Endothelial cell of umbilical vein (primary cell): Measurements from ENCODE around the gene E2F4. TPM values are rescaled to one million over a fixed set of nuclear protein-coding genes. Genes with fewer than 3 reads are reported as not detected.

Experiments
- BruUV-seq: library from RNA; stranded (reverse); fragments of 400-500 nt; replicated peaks from 2 replicates; lab custom pipeline; 2021; lab: Mats Ljungman, UMichigan
- CTCF ChIA-PET: fragments of 300-600, 350-600 bp; sonication (Branson Sonifier 250); formaldehyde crosslinking; loops from one replicate; lab custom pipeline; 2021; ENCODE audit warnings: antibody characterized with exemption, inconsistent platforms; lab: Charles Lee
- POLR2A ChIA-PET: fragments of 300-600, 350-600 bp; sonication (Branson Sonifier 250); formaldehyde crosslinking; loops from one replicate; lab custom pipeline; 2021; ENCODE audit warnings: antibody characterized with exemption, inconsistent platforms; lab: Charles Lee
- DNase-seq: peaks from one replicate; pipeline ENCODE4 v3.0.0-alpha.2; 2011; ENCODE audit warnings: low read depth, low spot score
- FAIRE-seq: peaks from 2 replicates; lab custom pipeline; 2011; peaks lifted over from hg19 to GRCh38; lab: Jason Lieb, UNC
- H2AFZ ChIP-seq: 2 replicates; pipeline ENCODE4 v1.6.0; 2012; ENCODE audit warnings: low read depth, low read length, control low read depth, inconsistent platforms
- H3K27ac ChIP-seq: 2 replicates; pipeline ENCODE4 v1.5.1; 2011; ENCODE audit warnings: low read depth, mild to moderate bottlenecking, control low read depth, low read length, moderate library complexity; ENCODE audit not compliant: insufficient read depth
- H3K27me3 ChIP-seq, 2 experiments: 2 replicates each; pipeline versions ENCODE4 v1.6.0 to v1.6.1; 2011; ENCODE audit warnings: low read length in 2 of 2, mixed read lengths in 1 of 2; ENCODE audit not compliant: control insufficient read depth in 2 of 2, insufficient read depth in 2 of 2
- H3K36me3 ChIP-seq, 2 experiments: 2 replicates in 1 of 2; 3 replicates in 1 of 2; pipeline ENCODE4 v1.5.1; 2011; ENCODE audit warnings: low read length in 2 of 2, mild to moderate bottlenecking in 1 of 2, moderate library complexity in 1 of 2; ENCODE audit not compliant: control insufficient read depth in 2 of 2, insufficient read depth in 2 of 2; ENCODE audit errors: extremely low read depth in 1 of 2
- H3K4me1 ChIP-seq: 3 replicates; pipeline ENCODE4 v1.5.1; 2011; ENCODE audit warnings: mild to moderate bottlenecking, low read length; ENCODE audit not compliant: control insufficient read depth, insufficient read depth; ENCODE audit errors: extremely low read depth
- H3K4me2 ChIP-seq: 2 replicates; pipeline ENCODE4 v1.6.1; 2011; ENCODE audit warnings: low read length, control low read depth, mixed read lengths; ENCODE audit not compliant: insufficient read depth
- H3K4me3 ChIP-seq, 3 experiments: fragments of 200-600 bp in 1 of 3; sonication (generic), shearing (Covaris generic) in 1 of 3; replicated peaks in 1 of 3; 2 replicates each; pipeline ENCODE4 v1.5.1; 2011 to 2016; ENCODE audit warnings: control low read depth in 3 of 3, low read length in 3 of 3, mild to moderate bottlenecking in 2 of 3, inconsistent platforms in 1 of 3, low read depth in 1 of 3, moderate library complexity in 1 of 3; ENCODE audit not compliant: insufficient read depth in 1 of 3
- H3K79me2 ChIP-seq: 2 replicates; pipeline ENCODE4 v1.6.0; 2012; ENCODE audit warnings: low read length, inconsistent platforms; ENCODE audit not compliant: control insufficient read depth, insufficient read depth
- H3K9ac ChIP-seq: replicated peaks from 2 replicates; pipeline ENCODE3; 2011; ENCODE audit warnings: low read length, control low read depth; ENCODE audit not compliant: insufficient read depth; ENCODE audit errors: extremely low read depth
- H3K9me1 ChIP-seq: replicated peaks from 3 replicates; pipeline ENCODE4 v1.6.0; 2011; ENCODE audit warnings: mild to moderate bottlenecking, low read length; ENCODE audit not compliant: control insufficient read depth, insufficient read depth; ENCODE audit errors: extremely low read depth
- H3K9me3 ChIP-seq: replicated peaks from 2 replicates; pipeline ENCODE4 v1.5.1; 2012; ENCODE audit warnings: low read length, inconsistent platforms; ENCODE audit not compliant: control insufficient read depth, insufficient read depth
- H4K20me1 ChIP-seq: replicated peaks from 2 replicates; pipeline ENCODE3; 2011; ENCODE audit warnings: mild to moderate bottlenecking, low read length; ENCODE audit not compliant: control insufficient read depth, insufficient read depth; ENCODE audit errors: extremely low read depth
- CTCF ChIP-seq, 2 donors: IDR thresholded peaks; 1 replicate in 1 of 2; 2 replicates in 1 of 2; pipeline ENCODE4 v1.5.1; 2011; ENCODE audit warnings: low read length in 2 of 2, mild to moderate bottlenecking in 2 of 2, moderate library complexity in 2 of 2, control low read depth in 1 of 2, inconsistent platforms in 1 of 2, low read depth in 1 of 2; ENCODE audit not compliant: insufficient read depth in 1 of 2; ENCODE audit errors: extremely low read depth in 1 of 2
- EZH2 ChIP-seq: IDR thresholded peaks from 2 replicates; pipeline ENCODE4 v1.6.1; 2012; ENCODE audit warnings: borderline replicate concordance, low read depth, mild to moderate bottlenecking, moderate library complexity, low read length, inconsistent platforms; ENCODE audit not compliant: severe bottlenecking
- FOS ChIP-seq: IDR thresholded peaks from 2 replicates; pipeline ENCODE4 v1.6.1; 2011; ENCODE audit warnings: mild to moderate bottlenecking, low read length, moderate library complexity, borderline replicate concordance; ENCODE audit not compliant: insufficient read depth
- GATA2 ChIP-seq: IDR thresholded peaks from 2 replicates; pipeline ENCODE4 v1.7.0; 2011; ENCODE audit warnings: low read depth, mild to moderate bottlenecking, moderate library complexity, mixed read lengths, low read length; ENCODE audit not compliant: insufficient read length, insufficient read depth
- JUN ChIP-seq: IDR thresholded peaks from 2 replicates; pipeline ENCODE4 v1.6.1; 2011; ENCODE audit warnings: borderline replicate concordance, low read depth; ENCODE audit not compliant: insufficient read length, insufficient read depth
- MAX ChIP-seq: IDR thresholded peaks from 2 replicates; pipeline ENCODE4 v1.6.1; 2011; ENCODE audit not compliant: insufficient read depth, insufficient read length
- MYC ChIP-seq: IDR thresholded peaks from one replicate; pipeline ENCODE4 v1.6.1; 2011; ENCODE audit warnings: mild to moderate bottlenecking, low read depth, low read length
- POLR2A ChIP-seq: IDR thresholded peaks from 2 replicates; pipeline ENCODE4 v1.6.1; 2012; ENCODE audit warnings: low read depth, mild to moderate bottlenecking, control low read depth, low read length
- POLR2AphosphoS5 ChIP-seq: IDR thresholded peaks from 2 replicates; pipeline ENCODE4 v1.6.1; 2012; ENCODE audit warnings: low read depth, mild to moderate bottlenecking, control low read depth, low read length, moderate library complexity; ENCODE audit not compliant: insufficient read depth
- dilution Hi-C: fragments of 300-500 bp; cut with MboI; formaldehyde crosslinking; loops from one replicate; pipeline ENCODE4 v1.15.0; 2019; ENCODE audit warnings: low sequenced_read_pairs; ENCODE audit not compliant: extremely low pct_ligation_motif_present
- intact Hi-C: fragments of 100-400 bp; cut with micrococcal nuclease; formaldehyde crosslinking; loops from one replicate; pipeline ENCODE4 v1.10.0; 2022
- polyA plus RNA-seq, 4 experiments: library from polyadenylated mRNA; depleted of rRNA in 3 of 4; stranded (reverse) in 3 of 4; unstranded in 1 of 4; fragments of >200 nt; gene quantifications; 2 replicates each; pipeline versions ENCODE4 v1.2.1 to v1.2.3, GENCODE V29; 2011 to 2012; ENCODE audit warnings: missing spikeins in 1 of 4
- total RNA-seq: library from RNA; stranded (reverse); gene quantifications from 2 replicates; pipeline ENCODE4 v1.2.3, GENCODE V29; 2021

The E2F4 gene
- total and polyA plus RNA-seq, 2 donors (not counting 3 experiments of a cell fraction or from before 2014, with no cell fraction given), result 112 to 168 TPM

GRCh38 chr16:67142342-67142741 is 49.6 kb upstream of the E2F4 start:
- Histone ChIP-seq H3K4me3 (no peak overlapping the region), H4K20me1 (no peaks in the 10 kb centered on the region), H3K9me3 (no peaks in the 10 kb centered on the region), H3K27me3 (no peaks in the 10 kb centered on the region), H2AFZ (no peak overlapping the region), H3K4me1 (peaks cover 8% of the 10 kb centered on the region), H3K79me2 (no peaks in the 10 kb centered on the region), H3K9ac (no peak overlapping the region), H3K9me1 (no peaks in the 10 kb centered on the region), H3K4me2 (no peak overlapping the region), H3K27ac (no peak overlapping the region), H3K36me3 (peaks cover 2 to 58% of the 10 kb centered on the region in 2 experiments)
- DNase-seq (no peak), FAIRE-seq (no peak)
- no TSS peak for BruUV-seq
- TF ChIP-seq MAX (no peak), CTCF (IDR thresholded peaks at IDR 0.05; ENCODE audit: extremely low read depth in 1 of 2, insufficient read depth in 1 of 2, low read depth in 1 of 2, low read length in 2 of 2) (no peak), JUN (no peak)
- ChIA-PET POLR2A (no interaction called here), CTCF (interaction anchor here (1.1 to 7.4 kb wide), 3 partner anchors 13 to 182 kb away, joined by 3 to 67 read pairs (median 3); partner anchors contain the start of gene CES3)
- dilution Hi-C loops, result no loop called here
- intact Hi-C loops, result no loop called here

GRCh38 chr16:67144943-67145342 is 47.0 kb upstream of the E2F4 start:
- DNase-seq, result no peak
- Histone ChIP-seq H2AFZ (no peak overlapping the region), H3K27me3 (peaks cover 0 to 2% of the 10 kb centered on the region in 2 experiments), H3K36me3 (peaks cover 2 to 59% of the 10 kb centered on the region in 2 experiments), H3K9ac (no peak overlapping the region), H3K27ac (no peak overlapping the region), H3K79me2 (no peaks in the 10 kb centered on the region), H3K9me1 (no peaks in the 10 kb centered on the region), H3K4me1 (no peaks in the 10 kb centered on the region), H4K20me1 (no peaks in the 10 kb centered on the region), H3K9me3 (no peaks in the 10 kb centered on the region), H3K4me2 (no peak overlapping the region), H3K4me3 (no peak overlapping the region)
- dilution Hi-C loops, result no loop called here
- no TSS peak for BruUV-seq
- CTCF ChIA-PET, result interaction anchor here (2.4 kb wide), 1 partner anchor 10 kb away, joined by 16 read pairs; no protein-coding TSS in a partner anchor
- intact Hi-C loops, result no loop called here
- FAIRE-seq, result no peak
- POLR2A ChIA-PET, result no interaction called here
- TF ChIP-seq EZH2 (no peak), POLR2A (no peak), MYC (no peak), POLR2AphosphoS5 (no peak), GATA2 (no peak), FOS (no peak), JUN (no peak), CTCF (IDR thresholded peaks at IDR 0.05; ENCODE audit: extremely low read depth in 1 of 2, insufficient read depth in 1 of 2, low read depth in 1 of 2, low read length in 2 of 2) (no peak), MAX (no peak)
